Coronary artery (tissue), 2 donors: ENCODE measurements around the gene VPS29.

ENCODE experiments used
- DNase-seq: peaks from one replicate; pipeline ENCODE4 v3.0.0-alpha.2; 2017; ENCODE audit warnings: low spot score
- H3K27ac ChIP-seq, 2 donors: fragments of 200-600 bp; sonication (generic); one replicate each; pipeline ENCODE4 v1.5.1; 2016 to 2019
- H3K4me3 ChIP-seq: fragments of 200-600 bp; sonication (generic); 2 replicates; pipeline ENCODE4 v1.5.1; 2016; ENCODE audit warnings: mild to moderate bottlenecking, moderate library complexity
- CTCF ChIP-seq: fragments of 200-600 bp; sonication (generic); IDR thresholded peaks from one replicate; pipeline ENCODE4 v1.5.1; 2019; ENCODE audit warnings: antibody characterized with exemption

Gene VPS29

GRCh38 chr12:110516995-110517394, 15.1 kb upstream of the VPS29 start:
- no peak overlapping the region for H3K4me3 ChIP-seq
- no peak for TF ChIP-seq CTCF

GRCh38 chr12:110514363-110514762, 12.5 kb upstream of the VPS29 start:
- TF ChIP-seq CTCF = no peak
- H3K4me3 ChIP-seq = no peak overlapping the region
- H3K27ac ChIP-seq = no peak overlapping the region
- DNase-seq = no peak

More at GRCh38 chr12:110516995-110517394, 15.1 kb upstream of the VPS29 start:
- no peak for DNase-seq
- no peak overlapping the region for H3K27ac ChIP-seq

- DNase-seq = no peak
- TF ChIP-seq CTCF = no peak
- H3K27ac ChIP-seq = no peak overlapping the region
- H3K4me3 ChIP-seq = no peak overlapping the region
These were observed 11.9 kb upstream of the VPS29 start for GRCh38 chr12:110513842-110514241.

GRCh38 chr12:110508071-110508586, 6.2 kb upstream of the VPS29 start:
- DNase-seq = no peak
- Histone ChIP-seq H3K4me3 (no peak overlapping the region), H3K27ac (no peak overlapping the region)
- no peak for TF ChIP-seq CTCF

GRCh38 chr12:110505332-110505731, 3.4 kb upstream of the VPS29 start:
- Histone ChIP-seq H3K4me3 (no peak overlapping the region), H3K27ac (no peak overlapping the region)
- no peak for DNase-seq
- no peak for TF ChIP-seq CTCF

- DNase-seq = no peak
- H3K27ac ChIP-seq = no peak overlapping the region
- TF ChIP-seq CTCF = no peak
These were observed 1.5 kb upstream of the VPS29 start for GRCh38 chr12:110503432-110503831.

GRCh38 chr12:110501399-110501751, 536 bp downstream of the VPS29 start:
- no peak for TF ChIP-seq CTCF
- no peak for DNase-seq
- Histone ChIP-seq H3K27ac (peak overlapping the region; percentile 89 to 91), H3K4me3 (peak overlapping the region; percentile 83)

More at GRCh38 chr12:110503432-110503831, 1.5 kb upstream of the VPS29 start:
- H3K4me3 ChIP-seq = no peak overlapping the region
